Measurements from ENCODE around the gene BYSL.

DNA sequence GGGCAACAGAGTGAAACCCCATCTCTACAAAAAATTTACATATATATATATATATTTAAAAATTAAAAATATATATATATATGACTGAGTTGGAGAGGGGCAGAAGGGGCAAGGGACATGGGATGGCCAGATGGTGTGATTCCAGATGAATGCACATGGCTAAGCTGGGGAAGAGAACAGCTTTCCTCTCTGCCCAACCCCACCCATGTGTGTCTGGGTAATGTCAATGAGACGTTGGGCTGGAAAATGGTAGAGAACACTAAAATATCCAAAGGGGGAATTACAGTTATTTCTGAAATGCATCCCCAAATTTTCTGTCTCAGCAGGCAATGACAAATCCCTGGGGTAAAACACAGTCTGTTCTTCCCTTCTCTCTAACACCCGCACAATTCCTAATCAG is 51.5 kb downstream of the BYSL start:
- no peak for TF ChIP-seq EZH2 (IDR thresholded peaks at IDR 0.05; ENCODE audit: borderline replicate concordance, low read depth, low read length, poor library complexity, severe bottlenecking)
- TF ChIP-seq, protein P1, sequence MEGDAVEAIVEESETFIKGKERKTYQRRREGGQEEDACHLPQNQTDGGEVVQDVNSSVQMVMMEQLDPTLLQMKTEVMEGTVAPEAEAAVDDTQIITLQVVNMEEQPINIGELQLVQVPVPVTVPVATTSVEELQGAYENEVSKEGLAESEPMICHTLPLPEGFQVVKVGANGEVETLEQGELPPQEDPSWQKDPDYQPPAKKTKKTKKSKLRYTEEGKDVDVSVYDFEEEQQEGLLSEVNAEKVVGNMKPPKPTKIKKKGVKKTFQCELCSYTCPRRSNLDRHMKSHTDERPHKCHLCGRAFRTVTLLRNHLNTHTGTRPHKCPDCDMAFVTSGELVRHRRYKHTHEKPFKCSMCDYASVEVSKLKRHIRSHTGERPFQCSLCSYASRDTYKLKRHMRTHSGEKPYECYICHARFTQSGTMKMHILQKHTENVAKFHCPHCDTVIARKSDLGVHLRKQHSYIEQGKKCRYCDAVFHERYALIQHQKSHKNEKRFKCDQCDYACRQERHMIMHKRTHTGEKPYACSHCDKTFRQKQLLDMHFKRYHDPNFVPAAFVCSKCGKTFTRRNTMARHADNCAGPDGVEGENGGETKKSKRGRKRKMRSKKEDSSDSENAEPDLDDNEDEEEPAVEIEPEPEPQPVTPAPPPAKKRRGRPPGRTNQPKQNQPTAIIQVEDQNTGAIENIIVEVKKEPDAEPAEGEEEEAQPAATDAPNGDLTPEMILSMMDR (conservative IDR thresholded peaks at IDR 0.05; ENCODE audit: low read depth, low read length), result no peak

Data from A673 (cell line).